Stimulated activated memory B cell treated with anti-CD40 and anti-IgM and Interleukin-4, amounts not matched to agents 10 μg/mL and 1 μg/mL and 100 μg/mL, for 72 hours (primary cell): ENCODE measurements around the gene SERPINE3.

Experiments used
- ATAC-seq: fragments of 150-1000 bp; cut with Tn5 transposase; 2 replicates; pipeline ENCODE4 v1.10.0; 2021
- H3K27ac Mint-ChIP-seq: one replicate; pipeline ENCODE4 v1.8.0; 2022; ENCODE audit warnings: mild to moderate bottlenecking, mixed read lengths
- H3K27me3 Mint-ChIP-seq: one replicate; pipeline ENCODE4 v1.8.0; 2022; ENCODE audit warnings: mixed read lengths
- H3K36me3 Mint-ChIP-seq: one replicate; pipeline ENCODE4 v1.8.0; 2022; ENCODE audit warnings: mixed read lengths
- H3K4me1 Mint-ChIP-seq: one replicate; pipeline ENCODE4 v1.8.0; 2022; ENCODE audit warnings: mixed read lengths
- H3K4me3 Mint-ChIP-seq: one replicate; pipeline ENCODE4 v1.8.0; 2022; ENCODE audit warnings: mild to moderate bottlenecking, moderate library complexity, mixed read lengths
- H3K9me3 Mint-ChIP-seq: one replicate; pipeline ENCODE4 v1.8.0; 2022; ENCODE audit warnings: mixed read lengths

The SERPINE3 gene

DNA sequence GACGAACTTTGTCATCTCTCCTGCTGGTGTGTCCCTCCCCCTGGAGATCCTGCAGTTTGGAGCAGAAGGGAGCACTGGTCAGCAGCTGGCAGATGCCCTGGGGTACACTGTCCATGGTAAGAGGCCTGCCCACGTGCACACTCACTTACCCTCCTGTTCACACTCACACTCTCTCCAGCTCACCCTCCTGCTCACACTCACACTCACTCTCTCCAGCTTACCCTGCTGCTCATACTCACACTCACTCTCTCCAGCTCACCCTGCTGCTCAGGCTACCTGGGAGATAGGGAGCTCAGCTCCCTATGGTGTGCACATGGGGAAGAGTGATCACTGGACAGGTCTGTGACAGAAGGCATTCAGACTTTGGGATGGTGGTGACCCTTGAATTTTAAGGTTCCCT, 1.7 kb downstream of the SERPINE3 start:
- H3K27me3 Mint-ChIP-seq, result no peaks in the 10 kb centered on the region
- no peak overlapping the region for H3K27ac Mint-ChIP-seq
- H3K36me3 Mint-ChIP-seq, result no peaks in the 10 kb centered on the region
- H3K4me3 Mint-ChIP-seq, result no peak overlapping the region
- no peak for ATAC-seq
- no peaks in the 10 kb centered on the region for H3K4me1 Mint-ChIP-seq
- H3K9me3 Mint-ChIP-seq, result no peaks in the 10 kb centered on the region

DNA sequence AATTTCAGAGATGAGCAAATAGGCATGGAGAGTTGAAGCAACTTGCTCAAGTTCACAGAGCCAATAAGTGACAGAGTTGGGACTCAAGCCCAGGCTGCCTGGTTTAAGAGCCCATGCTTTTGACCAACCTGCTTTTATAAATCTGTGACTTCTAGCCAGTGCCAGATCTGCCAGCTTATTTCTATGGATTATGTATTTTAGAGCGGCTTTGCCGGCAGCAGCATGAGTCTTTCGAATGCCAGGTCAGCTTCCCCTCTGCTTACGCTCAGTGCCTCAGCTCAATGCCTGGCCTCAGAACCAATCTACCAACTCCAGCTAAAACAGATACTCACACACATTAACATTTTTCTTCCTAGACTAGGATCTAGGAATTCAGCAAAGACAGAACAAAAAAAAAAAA, 2.3 kb downstream of the SERPINE3 start:
- no peaks in the 10 kb centered on the region for H3K36me3 Mint-ChIP-seq
- H3K27me3 Mint-ChIP-seq, result no peaks in the 10 kb centered on the region
- H3K4me1 Mint-ChIP-seq, result no peaks in the 10 kb centered on the region

DNA sequence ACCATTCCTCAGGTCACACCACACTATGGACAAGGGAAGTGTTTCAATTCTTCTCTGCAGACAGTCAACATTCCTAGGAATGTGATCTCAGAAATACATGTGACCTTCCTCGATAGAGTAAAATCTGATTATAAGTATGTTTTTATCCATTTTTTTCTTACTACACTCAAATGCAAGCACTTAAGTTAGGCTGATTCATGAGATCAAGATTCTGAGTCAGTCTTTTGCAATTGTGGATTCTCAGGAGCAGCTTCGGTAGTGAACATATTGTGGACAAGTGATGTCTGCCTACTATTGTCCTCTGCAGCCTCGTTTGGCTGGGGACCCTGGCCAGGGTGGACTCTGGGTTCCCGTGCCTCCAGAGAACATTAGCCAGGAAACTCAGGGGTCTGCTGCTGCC, 3.2 kb downstream of the SERPINE3 start:
- H3K4me3 Mint-ChIP-seq, result no peak overlapping the region
- ATAC-seq, result no peak
- H3K4me1 Mint-ChIP-seq, result no peaks in the 10 kb centered on the region
- no peak overlapping the region for H3K27ac Mint-ChIP-seq
- no peaks in the 10 kb centered on the region for H3K36me3 Mint-ChIP-seq
- H3K27me3 Mint-ChIP-seq, result no peaks in the 10 kb centered on the region
- H3K9me3 Mint-ChIP-seq, result no peaks in the 10 kb centered on the region

More for the DNA sequence above, 2.3 kb downstream of the SERPINE3 start:
- H3K4me3 Mint-ChIP-seq, result no peak overlapping the region
- H3K27ac Mint-ChIP-seq, result no peak overlapping the region
- ATAC-seq, result no peak
- no peaks in the 10 kb centered on the region for H3K9me3 Mint-ChIP-seq

DNA sequence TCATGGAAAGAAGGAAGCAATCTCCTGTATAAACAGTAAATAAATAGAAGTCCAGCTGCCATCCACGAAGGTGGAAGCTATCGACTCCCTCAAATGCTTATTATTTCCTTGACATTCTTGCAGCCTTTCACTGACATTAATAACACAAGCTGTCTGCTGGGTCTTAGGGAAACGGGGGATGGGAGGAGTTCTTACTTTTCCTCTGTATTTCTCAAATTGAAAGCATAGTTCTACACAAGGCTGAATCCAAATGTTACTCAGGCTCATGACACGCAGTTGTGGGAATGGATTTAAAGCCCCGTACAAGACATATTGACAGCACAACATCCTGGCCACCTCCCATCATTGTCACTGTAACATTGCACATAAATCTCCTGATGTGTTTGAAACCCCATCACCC, 4.0 kb downstream of the SERPINE3 start:
- H3K4me3 Mint-ChIP-seq, result no peak overlapping the region
- no peak overlapping the region for H3K27ac Mint-ChIP-seq
- no peaks in the 10 kb centered on the region for H3K36me3 Mint-ChIP-seq
- H3K4me1 Mint-ChIP-seq, result no peaks in the 10 kb centered on the region
- H3K27me3 Mint-ChIP-seq, result no peaks in the 10 kb centered on the region
- no peak for ATAC-seq
- H3K9me3 Mint-ChIP-seq, result no peaks in the 10 kb centered on the region

DNA sequence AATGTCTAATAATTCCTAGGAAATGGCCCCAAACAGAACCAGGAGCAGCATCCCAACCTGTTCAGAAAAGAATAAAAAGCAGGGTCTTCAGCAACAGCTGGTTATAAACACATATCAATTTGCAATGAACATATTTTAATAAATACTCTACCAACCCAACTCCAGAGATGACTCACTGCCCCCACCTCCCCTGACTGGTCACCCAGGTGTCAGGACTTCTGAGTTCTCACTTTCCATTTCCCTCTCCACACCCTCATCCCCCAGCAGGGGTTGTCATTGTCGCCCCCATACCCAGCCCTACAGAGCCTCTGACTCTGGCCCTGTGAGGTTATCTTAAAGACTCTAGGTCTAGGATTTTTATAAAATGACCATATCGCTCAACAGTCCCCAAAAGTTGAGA, 6.9 kb downstream of the SERPINE3 start:
- no peak for ATAC-seq
- Mint-ChIP-seq H3K27ac (no peak overlapping the region), H3K9me3 (no peaks in the 10 kb centered on the region), H3K4me1 (no peaks in the 10 kb centered on the region), H3K4me3 (no peak overlapping the region), H3K36me3 (no peaks in the 10 kb centered on the region), H3K27me3 (no peaks in the 10 kb centered on the region)

DNA sequence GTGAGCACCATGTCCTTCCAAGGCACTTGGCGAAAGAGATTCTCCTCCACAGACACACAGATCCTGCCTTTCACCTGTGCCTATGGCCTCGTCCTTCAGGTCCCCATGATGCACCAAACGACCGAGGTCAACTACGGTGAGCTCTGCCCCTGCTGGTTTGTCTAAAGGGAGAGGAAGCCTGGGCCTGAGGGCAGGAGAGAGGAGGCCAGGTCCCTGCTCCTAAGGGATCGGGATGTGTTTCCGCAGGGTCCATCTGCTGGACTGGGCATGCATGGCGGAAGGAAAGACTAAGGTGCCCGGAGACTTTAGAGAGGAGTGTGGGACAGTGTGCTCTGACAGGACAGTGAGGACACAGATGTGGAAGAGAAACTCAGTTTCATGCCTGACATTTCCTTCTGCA, 7.6 kb downstream of the SERPINE3 start:
- no peak overlapping the region for H3K4me3 Mint-ChIP-seq
- ATAC-seq, result no peak
- H3K9me3 Mint-ChIP-seq, result no peaks in the 10 kb centered on the region
- H3K4me1 Mint-ChIP-seq, result no peaks in the 10 kb centered on the region
- H3K27me3 Mint-ChIP-seq, result no peaks in the 10 kb centered on the region
- H3K36me3 Mint-ChIP-seq, result peaks cover 4% of the 10 kb centered on the region
- H3K27ac Mint-ChIP-seq, result no peak overlapping the region

DNA sequence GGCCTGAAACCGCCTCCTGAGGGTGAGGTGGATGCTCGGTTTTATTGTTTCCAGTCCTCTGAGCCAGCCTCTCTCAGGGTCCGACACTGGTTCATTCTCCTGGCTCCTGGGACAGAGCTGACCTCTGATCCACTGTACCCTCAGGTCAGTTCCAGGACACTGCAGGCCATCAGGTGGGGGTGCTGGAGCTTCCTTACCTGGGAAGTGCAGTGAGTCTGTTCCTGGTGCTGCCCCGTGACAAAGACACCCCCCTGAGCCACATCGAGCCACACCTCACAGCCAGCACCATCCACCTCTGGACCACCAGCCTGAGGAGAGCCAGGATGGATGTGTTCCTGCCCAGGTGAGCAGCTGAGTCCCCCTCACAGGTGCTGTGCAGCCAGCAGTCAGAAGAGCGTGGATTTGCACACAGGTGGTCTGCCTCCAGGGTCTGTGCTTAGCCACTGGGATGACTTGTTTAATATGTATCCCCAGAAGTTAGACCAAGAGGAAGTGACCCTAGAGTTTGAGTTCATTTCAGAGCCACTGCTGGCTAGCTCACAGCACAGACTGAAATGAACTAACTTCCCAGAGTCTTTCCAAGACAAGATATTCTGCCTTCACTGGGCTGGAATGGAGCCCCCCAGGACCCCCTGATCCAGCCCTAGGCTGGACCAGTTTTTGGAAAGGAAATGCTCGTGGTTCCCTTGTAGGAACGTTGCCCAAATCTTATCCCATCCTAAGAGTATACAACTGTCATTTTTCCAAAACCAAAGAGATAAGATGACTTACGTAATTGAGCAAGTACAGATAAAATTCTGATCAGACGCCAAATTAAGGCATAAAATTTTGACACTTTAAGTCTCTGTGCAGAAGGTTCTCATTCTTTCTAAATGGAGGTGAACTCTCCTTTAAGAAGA, 8.8 kb downstream of the SERPINE3 start:
- Mint-ChIP-seq H3K9me3 (no peaks in the 10 kb centered on the region), H3K36me3 (peaks cover 11% of the 10 kb centered on the region), H3K27me3 (no peaks in the 10 kb centered on the region), H3K27ac (no peak overlapping the region), H3K4me1 (no peaks in the 10 kb centered on the region), H3K4me3 (no peak overlapping the region)
- ATAC-seq, result peak; percentile 13

DNA sequence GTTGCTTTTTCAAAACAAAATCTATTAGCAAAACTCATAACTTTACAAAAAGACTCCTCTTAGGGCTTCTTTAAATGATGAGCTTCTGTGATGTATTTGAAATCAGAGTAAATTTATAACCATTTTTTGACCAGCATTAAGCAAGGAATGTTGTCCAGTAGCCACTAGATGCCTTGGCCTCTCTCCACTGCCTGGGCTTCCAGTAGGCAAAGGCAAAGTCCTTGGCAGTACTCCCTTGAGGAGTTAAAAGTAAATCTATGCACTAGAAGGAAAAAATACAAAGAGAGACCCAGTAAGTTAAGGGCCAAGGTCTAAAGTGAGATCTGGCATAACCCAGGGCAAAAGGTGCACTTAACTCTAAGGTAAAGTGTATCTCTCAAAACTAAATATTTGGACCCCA, 9.5 kb downstream of the SERPINE3 start:
- Mint-ChIP-seq H3K27me3 (no peaks in the 10 kb centered on the region), H3K4me3 (no peak overlapping the region), H3K4me1 (no peaks in the 10 kb centered on the region), H3K27ac (no peak overlapping the region), H3K36me3 (peaks cover 11% of the 10 kb centered on the region), H3K9me3 (no peaks in the 10 kb centered on the region)
- no peak for ATAC-seq

DNA sequence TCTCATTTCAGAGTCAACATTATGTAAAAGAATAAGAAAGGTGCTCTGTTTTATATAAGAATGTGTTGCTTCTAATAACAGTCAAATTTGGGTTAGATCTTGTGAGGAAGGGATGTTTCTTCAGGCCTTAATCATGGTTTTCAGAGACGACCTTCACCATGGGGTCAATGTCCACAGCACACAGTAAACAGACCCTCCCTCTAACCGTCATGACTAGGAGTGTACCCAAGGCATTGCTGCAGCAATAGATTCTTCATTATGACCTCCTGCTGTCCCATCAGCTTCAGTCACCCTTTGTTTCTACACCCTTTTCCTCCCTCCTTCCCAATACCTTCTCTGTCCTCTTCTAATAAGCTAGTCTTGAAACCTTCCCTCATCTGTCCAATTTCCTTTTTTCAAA, 15.7 kb downstream of the SERPINE3 start:
- no peaks in the 10 kb centered on the region for H3K27me3 Mint-ChIP-seq
- no peaks in the 10 kb centered on the region for H3K4me1 Mint-ChIP-seq
- no peak for ATAC-seq
- no peak overlapping the region for H3K27ac Mint-ChIP-seq
- no peak overlapping the region for H3K4me3 Mint-ChIP-seq
- H3K36me3 Mint-ChIP-seq, result peaks cover 11% of the 10 kb centered on the region
- H3K9me3 Mint-ChIP-seq, result no peaks in the 10 kb centered on the region

DNA sequence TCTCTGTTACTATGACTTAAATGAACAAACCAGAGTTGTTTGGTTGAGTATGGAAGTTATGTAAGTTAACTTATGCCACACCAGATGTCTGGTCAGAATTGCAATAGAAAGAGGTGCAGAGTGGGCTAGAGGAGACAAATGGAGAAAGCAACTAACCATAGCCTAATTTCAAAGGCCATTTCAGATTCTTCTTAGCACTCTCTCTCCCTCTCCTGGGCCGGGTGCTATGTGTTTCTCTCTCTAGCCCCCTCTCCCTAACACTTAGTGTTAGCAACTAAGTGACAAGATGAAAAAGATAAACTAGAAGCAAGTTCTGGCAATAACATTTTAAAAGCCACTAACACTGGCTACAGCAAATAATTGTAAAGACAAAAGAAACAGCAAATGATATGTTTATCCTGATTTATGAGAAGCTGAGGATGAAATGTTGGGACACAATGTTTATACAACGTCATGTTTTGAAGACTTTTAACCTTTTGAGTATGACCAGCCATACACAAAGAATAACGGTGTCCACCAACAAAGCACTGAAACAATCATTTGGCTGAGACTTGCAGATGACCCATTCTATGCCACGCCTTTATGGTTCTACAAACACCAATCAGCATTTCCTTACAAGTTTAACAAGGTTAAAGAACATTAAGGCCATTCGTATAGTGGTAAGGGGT, 18.6 kb downstream of the SERPINE3 start:
- Mint-ChIP-seq H3K4me3 (no peak overlapping the region), H3K36me3 (peaks cover 19% of the 10 kb centered on the region), H3K9me3 (no peaks in the 10 kb centered on the region), H3K4me1 (no peaks in the 10 kb centered on the region), H3K27ac (no peak overlapping the region), H3K27me3 (no peaks in the 10 kb centered on the region)
- ATAC-seq, result no peak

DNA sequence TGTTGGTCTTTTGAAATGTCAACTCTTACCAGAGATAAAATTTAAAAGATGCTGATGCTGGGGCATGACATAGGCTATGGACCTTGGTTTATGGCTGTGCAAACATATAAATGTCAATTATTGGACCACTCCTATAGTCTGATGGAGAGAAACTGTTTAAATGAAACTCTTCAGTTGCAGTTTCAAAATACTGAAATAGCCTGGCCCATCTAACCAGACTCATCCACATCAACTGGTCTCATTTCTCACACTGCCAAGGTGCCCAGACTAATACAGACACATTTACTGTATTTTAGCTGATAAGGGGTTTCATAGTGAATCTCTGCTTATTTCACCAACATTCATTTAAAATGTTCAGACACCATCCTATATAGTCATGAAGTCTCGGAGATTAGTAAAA, 19.9 kb downstream of the SERPINE3 start:
- no peak overlapping the region for H3K27ac Mint-ChIP-seq
- ATAC-seq, result no peak
- no peaks in the 10 kb centered on the region for H3K4me1 Mint-ChIP-seq
- H3K36me3 Mint-ChIP-seq, result peaks cover 28% of the 10 kb centered on the region
- H3K4me3 Mint-ChIP-seq, result no peak overlapping the region
- H3K27me3 Mint-ChIP-seq, result no peaks in the 10 kb centered on the region
- H3K9me3 Mint-ChIP-seq, result no peaks in the 10 kb centered on the region

DNA sequence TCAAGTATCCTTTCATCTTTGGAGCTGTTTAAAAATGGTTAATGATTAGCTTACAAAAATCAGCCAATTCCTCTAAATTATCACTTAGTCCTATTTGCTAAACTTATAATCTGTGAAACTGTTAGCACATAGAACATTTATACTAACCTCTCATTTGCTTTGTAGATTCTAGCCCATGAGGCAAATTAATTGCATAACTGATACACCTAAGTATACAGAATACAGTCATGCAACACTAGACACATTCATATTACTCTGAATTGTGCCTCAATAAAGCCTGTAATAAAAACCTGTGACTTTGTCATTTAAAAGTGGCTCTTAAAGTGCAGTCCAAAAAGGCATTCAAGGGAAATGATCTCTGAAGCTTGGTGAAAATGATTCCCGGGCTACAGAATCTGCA, 21.0 kb downstream of the SERPINE3 start:
- no peak overlapping the region for H3K4me3 Mint-ChIP-seq

DNA sequence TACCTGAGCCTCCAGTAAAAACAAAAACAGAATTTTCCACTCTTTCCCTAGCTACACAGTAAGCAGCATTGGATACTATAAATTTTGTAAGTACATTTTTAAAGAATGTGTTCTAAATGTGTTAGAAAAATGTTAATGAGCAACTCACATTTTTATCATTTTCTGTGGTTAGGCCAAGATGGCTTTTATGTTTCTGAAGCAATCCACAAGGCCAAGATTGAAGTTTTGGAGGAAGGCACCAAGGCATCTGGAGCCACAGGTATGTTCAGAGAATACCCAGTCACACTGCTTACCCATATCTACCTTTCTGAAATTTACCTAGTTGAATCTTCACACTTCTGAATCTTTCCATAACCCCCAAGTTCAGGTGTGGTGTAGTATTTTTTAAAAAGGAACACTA, 21.6 kb downstream of the SERPINE3 start:
- Mint-ChIP-seq H3K9me3 (no peaks in the 10 kb centered on the region), H3K27me3 (no peaks in the 10 kb centered on the region), H3K36me3 (peaks cover 35% of the 10 kb centered on the region), H3K4me1 (no peaks in the 10 kb centered on the region), H3K27ac (no peak overlapping the region), H3K4me3 (no peak overlapping the region)
- ATAC-seq, result no peak

More for the DNA sequence above, 21.0 kb downstream of the SERPINE3 start:
- no peak overlapping the region for H3K27ac Mint-ChIP-seq
- peaks cover 31% of the 10 kb centered on the region for H3K36me3 Mint-ChIP-seq
- no peaks in the 10 kb centered on the region for H3K4me1 Mint-ChIP-seq
- no peak for ATAC-seq
- no peaks in the 10 kb centered on the region for H3K27me3 Mint-ChIP-seq
- H3K9me3 Mint-ChIP-seq, result no peaks in the 10 kb centered on the region

DNA sequence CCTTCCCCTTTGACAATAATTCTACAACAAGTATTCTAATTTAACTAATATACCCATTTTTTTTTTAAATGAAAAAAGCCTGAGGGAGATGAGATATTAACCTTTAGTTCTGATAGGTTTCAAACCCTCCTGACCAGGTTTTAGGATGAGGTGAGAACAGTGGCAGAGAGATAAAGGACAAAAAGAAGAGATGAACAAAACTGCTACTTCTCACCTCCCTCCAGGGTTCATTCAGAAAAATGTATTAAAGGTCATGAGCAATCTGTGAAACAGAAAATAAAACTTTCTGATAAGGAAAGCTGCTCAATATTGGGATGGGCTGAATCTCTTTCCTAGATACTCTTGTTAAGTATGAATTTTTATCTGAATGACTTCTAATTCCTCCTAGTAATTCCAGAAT, 24.1 kb downstream of the SERPINE3 start:
- Mint-ChIP-seq H3K9me3 (no peaks in the 10 kb centered on the region), H3K36me3 (peaks cover 44% of the 10 kb centered on the region), H3K27ac (no peak overlapping the region), H3K4me1 (no peaks in the 10 kb centered on the region), H3K4me3 (no peak overlapping the region), H3K27me3 (no peaks in the 10 kb centered on the region)
- no peak for ATAC-seq

DNA sequence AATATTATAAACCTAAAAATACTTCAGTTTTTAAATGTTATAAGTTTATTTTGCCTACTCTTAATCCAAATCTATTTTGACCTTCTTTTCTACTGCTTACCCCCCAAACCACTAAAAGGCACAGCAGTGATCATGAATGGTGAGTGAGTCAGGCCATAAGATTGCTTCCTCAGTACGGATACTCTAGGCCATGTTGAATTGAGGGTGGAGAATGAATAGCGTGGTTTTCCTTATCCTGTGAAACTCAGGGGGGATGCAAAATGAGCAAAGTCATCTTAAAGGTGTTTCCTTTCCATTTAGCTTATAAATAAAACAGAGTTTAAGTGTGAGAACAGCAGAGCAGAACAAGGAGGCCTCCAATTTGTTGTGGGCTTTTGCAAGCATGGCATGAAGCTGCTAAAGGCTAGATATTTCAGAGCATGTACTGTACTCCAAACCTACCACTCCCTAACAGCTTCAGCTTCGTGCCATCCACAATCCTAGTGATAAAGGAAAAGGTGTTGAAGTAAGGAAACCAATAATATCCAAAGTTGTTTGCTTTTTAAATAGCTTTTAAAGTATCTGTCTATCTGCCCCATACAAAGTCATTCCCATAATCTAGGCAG, 25.0 kb downstream of the SERPINE3 start:
- Mint-ChIP-seq H3K9me3 (no peaks in the 10 kb centered on the region), H3K4me3 (no peak overlapping the region), H3K27ac (no peak overlapping the region), H3K27me3 (no peaks in the 10 kb centered on the region), H3K4me1 (no peaks in the 10 kb centered on the region), H3K36me3 (peaks cover 50% of the 10 kb centered on the region)
- no peak for ATAC-seq

DNA sequence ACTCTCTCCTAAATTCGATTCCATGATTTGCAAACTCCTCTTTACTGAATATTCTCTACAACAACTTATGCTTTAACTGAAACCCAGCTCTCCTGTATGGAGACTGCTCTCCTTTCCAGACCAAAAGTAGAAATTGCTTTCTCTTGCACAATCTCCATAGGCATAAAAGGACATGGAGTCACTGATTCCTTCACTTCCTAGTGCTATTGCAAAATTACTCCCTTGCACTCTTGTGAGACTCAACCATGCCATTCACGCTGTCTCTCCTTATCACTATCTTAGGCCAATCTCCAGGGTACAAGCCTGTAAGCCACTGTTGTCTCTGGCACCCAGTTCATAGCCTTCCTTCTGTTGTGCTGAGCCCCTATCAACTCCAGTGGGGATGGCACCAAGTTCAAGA, 30.6 kb downstream of the SERPINE3 start:
- no peaks in the 10 kb centered on the region for H3K4me1 Mint-ChIP-seq
- no peak for ATAC-seq
- no peaks in the 10 kb centered on the region for H3K9me3 Mint-ChIP-seq
- no peak overlapping the region for H3K27ac Mint-ChIP-seq
- H3K36me3 Mint-ChIP-seq, result peaks cover 26% of the 10 kb centered on the region
- H3K4me3 Mint-ChIP-seq, result no peak overlapping the region
- no peaks in the 10 kb centered on the region for H3K27me3 Mint-ChIP-seq
